Adrenal gland (tissue), 12 donors: Measurements from ENCODE around the gene RUVBL2. TPM values are rescaled to one million over a fixed set of nuclear protein-coding genes. Genes with fewer than 3 reads are reported as not detected.
"Not testable (repeated sequence)": the region's sequence is repeated elsewhere in the genome, so short reads cannot be mapped to it uniquely, and the experiment has no call there.

Source experiments
- DNase-seq, 7 donors: peaks; one replicate each; pipeline ENCODE4 v3.0.0-alpha.2; 2019 to 2020
- H3K27ac ChIP-seq, 5 donors: fragments of 200-600 bp; sonication (generic) in 4 of 5; 1 replicate in 3 of 5; 2 replicates in 2 of 5; pipeline versions ENCODE4 v1.5.1 to v1.8.0; 2016 to 2020; ENCODE audit warnings: mild to moderate bottlenecking in 1 of 5
- H3K27me3 ChIP-seq: fragments of 200-600 bp; 2 replicates; pipeline ENCODE4 v1.8.0; 2021
- H3K36me3 ChIP-seq, 2 donors: fragments of 200-600 bp; replicated peaks in 1 of 2; 1 replicate in 1 of 2; 2 replicates in 1 of 2; pipeline versions ENCODE4 v1.5.1 to v1.8.0; 2018 to 2022
- H3K4me1 ChIP-seq, 2 donors: fragments of 200-600 bp; replicated peaks in 1 of 2; 1 replicate in 1 of 2; 2 replicates in 1 of 2; pipeline versions ENCODE4 v1.5.1 to v1.8.0; 2018 to 2021
- H3K4me3 ChIP-seq, 4 donors: fragments of 200-600 bp; sonication (generic) in 3 of 4; one replicate each; pipeline ENCODE4 v1.5.1; 2016 to 2018
- H3K9me3 ChIP-seq, 3 donors: fragments of 200-600 bp; sonication (generic) in 1 of 3; replicated peaks in 1 of 3; 1 replicate in 2 of 3; 2 replicates in 1 of 3; pipeline versions ENCODE4 v1.5.1 to v1.8.0; 2016 to 2021
- CTCF ChIP-seq, 6 experiments: fragments of 450-650 bp in 4 of 6; fragments of 200-600 bp in 2 of 6; sonication (generic) in 1 of 6; IDR thresholded peaks; 1 replicate in 5 of 6; 2 replicates in 1 of 6; pipeline versions ENCODE4 v1.5.1 to v1.8.0; 2016 to 2021; ENCODE audit warnings: antibody characterized with exemption in 6 of 6, mild to moderate bottlenecking in 2 of 6, moderate library complexity in 1 of 6
- WGBS, 4 donors: extraction: QIAGEN DNeasy Blood & Tissue Kit in 2 of 4; methylation state at CpG; one replicate each; pipeline versions ENCODE4 v1.1.5 to v1.1.7; 2013 to 2017; 5-methylcytosine and 5-hydroxymethylcytosine counted together
- intact Hi-C, 2 donors: fragments of 100-400 bp; cut with DNase I; formaldehyde crosslinking; loops; one replicate each; pipeline versions ENCODE4 v1.14.1 to v1.15.0; 2022 to 2023
- polyA plus RNA-seq, 3 donors: library from polyadenylated mRNA; stranded (reverse); fragments of 200-250 nt in 2 of 3; fragments of 350-450 nt in 1 of 3; fragmentation: Illumina TruSeq in 1 of 3; extraction: RNeasy Lipid Tissue Mini Kit (QIAGEN cat#74804) in 1 of 3; gene quantifications; one replicate each; pipeline ENCODE4 v1.2.3, GENCODE V29; 2013 to 2014
- total RNA-seq, 9 donors: library from RNA; depleted of rRNA in 4 of 9; stranded (reverse); fragments of >200 nt in 4 of 9; fragments of 120-200 nt in 1 of 9; fragmentation: NEBNext Ultra II Directional in 1 of 9; extraction: Animal tissue kit (Norgen Biotek cat#: 25700) in 1 of 9; gene quantifications; one replicate each; pipeline versions ENCODE4 v1.1.0 to v1.2.4, GENCODE V29; 2013 to 2023
- donor health status: healthy with polysubstance abuse.
- donor health status: Bipolar disorder and iron deficiency.
- donor health status: DM: yes; HTN: yes; CAD: no.
- donor health status: DM: no; HTN: no; CAD: no.
- donor health status: DM: no; HTN: no; CAD: no.
- donor health status: DM: yes; HTN: yes; CAD: no.

Gene RUVBL2
- total and polyA plus RNA-seq, 12 donors: 41.3 to 143 (median 75.6) TPM

DNA sequence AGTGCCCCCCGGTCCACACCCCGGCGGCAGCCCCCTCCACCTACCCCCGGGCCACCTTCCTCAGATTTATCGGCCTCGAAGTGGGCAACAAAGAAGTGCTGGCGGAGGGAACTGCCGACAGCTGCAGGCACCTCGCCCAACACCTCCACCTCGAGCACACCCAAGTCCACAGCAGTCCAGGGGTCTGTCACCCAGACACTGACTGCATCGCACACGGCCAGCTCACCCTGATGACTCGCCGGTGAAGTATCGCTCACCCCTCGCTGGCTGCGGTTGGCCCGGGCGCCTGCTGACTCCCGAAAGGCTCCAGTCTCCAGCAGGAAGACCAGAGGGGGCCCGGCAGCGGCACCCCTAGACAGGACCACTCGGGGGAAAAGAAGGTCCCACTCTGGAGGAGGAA, 31.9 kb downstream of the RUVBL2 start:
- 76 to 82% (median 77%) methylated on average over 10 to 23 of the region's 23 CpGs; no CpG with 5 or more reads in 1 of the 4 donors for WGBS, 4 donors
- H3K9me3 ChIP-seq, H3K4me3 ChIP-seq, H3K27me3 ChIP-seq, H3K4me1 ChIP-seq, DNase-seq, H3K27ac ChIP-seq, intact Hi-C loops, H3K36me3 ChIP-seq: not testable (repeated sequence)

GRCh38 chr19:49028686-49029085, 35.0 kb downstream of the RUVBL2 start:
- DNase-seq, H3K4me3 ChIP-seq, H3K27me3 ChIP-seq, H3K4me1 ChIP-seq, H3K27ac ChIP-seq, intact Hi-C loops, H3K9me3 ChIP-seq, H3K36me3 ChIP-seq: not testable (repeated sequence)
- 58 to 83% (median 80%) methylated on average over 2 to 9 of the region's 9 CpGs for WGBS, 4 donors

GRCh38 chr19:49029749-49030148, 36.1 kb downstream of the RUVBL2 start:
- H3K27me3 ChIP-seq, DNase-seq: not testable (repeated sequence)
- WGBS, 4 donors: 81 to 93% (median 84%) methylated on average over 3 to 14 of the region's 14 CpGs

DNA sequence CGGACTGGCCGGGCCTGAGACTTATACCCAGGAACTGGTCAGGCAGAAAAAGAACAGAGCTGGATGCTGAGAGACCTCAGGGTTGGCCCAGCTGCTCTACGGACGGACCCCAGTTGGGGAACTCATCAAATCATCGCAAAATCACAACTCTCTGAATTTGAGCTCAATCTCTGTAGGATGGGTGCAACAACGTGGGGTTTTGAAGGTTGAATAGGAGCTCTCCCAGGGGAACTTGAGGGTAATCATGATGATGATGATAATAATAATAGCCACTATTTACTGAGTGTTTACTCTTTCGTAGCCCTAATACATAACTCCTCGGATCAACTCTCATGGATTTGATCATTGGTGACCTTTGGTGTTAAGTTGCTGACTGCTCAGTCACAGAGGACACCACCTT, 36.6 kb downstream of the RUVBL2 start:
- H3K4me3 ChIP-seq, H3K4me1 ChIP-seq, H3K36me3 ChIP-seq, H3K9me3 ChIP-seq, DNase-seq, H3K27me3 ChIP-seq, intact Hi-C loops, H3K27ac ChIP-seq: not testable (repeated sequence)
- 93 to 100% (median 94%) methylated on average over 1 to 6 of the region's 8 CpGs for WGBS, 4 donors

More at GRCh38 chr19:49029749-49030148, 36.1 kb downstream of the RUVBL2 start:
- H3K27ac ChIP-seq, H3K36me3 ChIP-seq, H3K4me3 ChIP-seq, intact Hi-C loops, H3K4me1 ChIP-seq, H3K9me3 ChIP-seq: not testable (repeated sequence)

DNA sequence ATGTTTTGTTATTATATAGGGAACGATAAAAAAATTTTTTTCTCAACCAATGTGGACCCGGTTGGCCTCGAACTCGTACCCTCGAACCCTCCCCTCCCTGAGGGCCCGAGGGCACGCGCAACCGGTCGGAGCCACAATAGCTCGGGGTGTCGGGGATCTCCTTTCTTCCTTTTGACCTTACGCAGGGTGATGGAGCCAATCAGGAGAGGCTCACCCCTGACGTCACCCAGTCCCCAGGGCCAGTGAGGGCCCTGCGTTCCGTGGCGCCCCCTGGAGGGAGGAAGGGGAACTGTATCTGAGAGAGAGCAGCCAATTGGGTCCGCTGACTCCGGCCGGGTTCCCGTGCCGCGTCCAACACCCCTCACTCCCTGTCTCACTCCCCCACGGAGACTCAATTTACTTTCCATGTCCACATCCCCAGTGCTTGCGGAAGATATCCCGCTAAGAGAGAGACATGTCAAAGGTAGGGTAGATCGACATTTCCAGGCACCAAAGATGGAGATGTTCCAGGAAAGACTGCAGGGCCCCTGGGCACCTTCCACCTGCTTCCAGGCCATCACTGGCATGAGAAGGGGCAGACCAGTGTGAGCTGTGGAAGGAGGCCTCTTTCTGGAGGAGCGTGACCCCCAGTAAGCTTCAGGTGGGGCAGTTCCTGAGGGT, 38.1 kb downstream of the RUVBL2 start, which contains the start of gene CGB2:
Gene CGB2 (plus strand): TSS at position 249 of the 660 bp plus-strand sequence. CDS start 206 bp downstream, at position 455.
- H3K27ac ChIP-seq, H3K4me3 ChIP-seq, intact Hi-C loops, H3K27me3 ChIP-seq, H3K9me3 ChIP-seq, H3K36me3 ChIP-seq, H3K4me1 ChIP-seq: not testable (repeated sequence)
- 20 to 33% (median 23%) methylated on average over 27 to 28 of the region's 28 CpGs for WGBS, 4 donors
- peak in 3 of 7 donors; percentile 24 to 56 (median 54) for DNase-seq
- TF ChIP-seq CTCF (IDR thresholded peaks at IDR 0.05): peak in 3 of 6 experiments; percentile 6 to 51 (median 20)

- intact Hi-C loops, DNase-seq, H3K4me3 ChIP-seq, H3K9me3 ChIP-seq, H3K4me1 ChIP-seq, H3K27ac ChIP-seq, H3K27me3 ChIP-seq, H3K36me3 ChIP-seq: not testable (repeated sequence)
- peak in 2 of 6 experiments; percentile 17 to 26 for TF ChIP-seq CTCF (IDR thresholded peaks at IDR 0.05)
- 43 to 62% (median 55%) methylated on average over 10 to 18 of the region's 18 CpGs for WGBS, 4 donors
These were observed 43.1 kb downstream of the RUVBL2 start, which contains the start of gene CGB1 for GRCh38 chr19:49036815-49037214. TSS of gene CGB1 (minus strand) at chr19:49036895. CDS start at chr19:49036711, 184 bp downstream.

- H3K9me3 ChIP-seq, H3K27me3 ChIP-seq, H3K27ac ChIP-seq, DNase-seq, H3K36me3 ChIP-seq, H3K4me3 ChIP-seq, H3K4me1 ChIP-seq, intact Hi-C loops: not testable (repeated sequence)
- WGBS, 4 donors: 72 to 93% (median 92%) methylated on average over 3 to 7 of the region's 8 CpGs
These were observed 44.4 kb downstream of the RUVBL2 start for GRCh38 chr19:49038111-49038510.

- H3K4me3 ChIP-seq, H3K9me3 ChIP-seq, intact Hi-C loops, H3K4me1 ChIP-seq, H3K27ac ChIP-seq, H3K27me3 ChIP-seq, DNase-seq, H3K36me3 ChIP-seq: not testable (repeated sequence)
- WGBS, 4 donors: 80 to 89% (median 82%) methylated on average over 13 to 26 of the region's 26 CpGs
These were observed 45.0 kb downstream of the RUVBL2 start for GRCh38 chr19:49038557-49039276.

DNA sequence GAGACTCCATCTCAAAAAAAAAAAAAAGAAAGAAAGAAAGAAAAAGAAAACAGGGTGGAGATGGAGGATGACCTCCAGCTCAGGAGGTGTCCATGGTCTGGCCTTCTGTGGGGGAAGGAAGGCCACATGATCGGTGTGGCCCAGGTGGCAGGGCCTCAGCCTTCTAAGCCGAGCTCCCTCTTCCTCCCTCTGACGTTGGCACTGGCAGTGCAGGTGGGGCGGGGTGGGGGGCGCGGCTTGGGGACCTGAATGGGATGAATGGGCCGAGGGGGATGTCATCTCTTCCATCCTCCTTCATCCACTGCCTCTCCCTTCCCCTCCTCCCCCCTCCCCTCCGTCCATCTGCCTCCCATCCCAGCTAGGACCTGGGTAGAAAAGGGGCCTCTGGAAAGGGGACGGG, 46.0 kb downstream of the RUVBL2 start:
- H3K4me3 ChIP-seq, H3K27ac ChIP-seq, DNase-seq, H3K27me3 ChIP-seq, intact Hi-C loops, H3K4me1 ChIP-seq, H3K36me3 ChIP-seq, H3K9me3 ChIP-seq: not testable (repeated sequence)
- WGBS, 4 donors: 56 to 71% (median 69%) methylated on average over 5 to 9 of the region's 9 CpGs
